ENCODE data around the gene TUB.
A peak's percentile ranks its signal among the peaks of the same experiment; 100 is the strongest.

DNA sequence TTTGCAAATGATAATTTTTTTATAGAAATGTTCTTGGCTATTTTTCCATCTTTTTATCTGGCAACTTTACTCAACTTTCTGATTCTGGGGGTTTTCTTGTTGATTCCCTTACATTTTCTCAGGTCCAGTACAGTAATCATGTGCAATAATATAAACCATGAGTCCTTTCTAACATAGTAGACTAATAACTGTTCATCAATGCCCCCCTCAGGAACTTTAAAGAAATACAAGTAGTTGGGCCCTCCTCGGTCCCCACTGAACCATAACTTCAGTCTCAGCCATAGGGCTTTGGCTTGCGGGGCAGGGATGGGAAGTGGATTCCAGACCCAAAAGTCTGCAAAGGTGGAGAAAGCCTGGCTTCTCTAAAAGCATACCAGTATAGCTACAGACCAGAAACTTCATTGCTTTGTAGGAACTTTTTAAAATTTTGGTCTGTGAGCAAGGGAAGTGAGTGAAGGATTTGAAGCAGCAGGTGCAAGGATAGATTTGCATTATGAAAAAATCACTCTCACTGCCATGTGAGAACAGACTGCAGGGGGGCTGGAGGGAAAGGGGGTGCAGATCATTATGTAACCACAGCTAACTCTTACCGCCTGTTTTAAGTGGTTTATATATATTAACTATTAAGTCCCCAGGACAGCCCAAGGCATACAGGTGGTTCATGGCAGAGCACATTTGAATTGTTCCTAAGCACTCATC lies 10.4 kb upstream of the TUB start:
- peak; percentile 12 to 67 (median 54) for TF ChIP-seq CTCF (IDR thresholded peaks at IDR 0.05)
- TF ChIP-seq POLR2A (IDR thresholded peaks at IDR 0.05): no peak
